Gastrocnemius medialis (tissue), 4 donors: ENCODE results near the gene NUTM2F.

ENCODE experiments used
- CTCF ChIP-seq, 5 experiments: fragments of 450-650 bp in 3 of 5; fragments of 200-600 bp in 2 of 5; sonication (generic) in 2 of 5; IDR thresholded peaks in 4 of 5; conservative IDR thresholded peaks in 1 of 5; 1 replicate in 4 of 5; 2 replicates in 1 of 5; pipeline ENCODE4 v1.5.1; 2016 to 2019; ENCODE audit warnings: antibody characterized with exemption in 5 of 5, mild to moderate bottlenecking in 3 of 5, moderate library complexity in 3 of 5
- POLR2A ChIP-seq, 2 donors: fragments of 450-650 bp; IDR thresholded peaks; one replicate each; pipeline ENCODE4 v1.6.1; 2017; ENCODE audit warnings: antibody characterized with exemption in 2 of 2, mild to moderate bottlenecking in 2 of 2, moderate library complexity in 2 of 2

- TF ChIP-seq CTCF (IDR thresholded peaks at IDR 0.05 in 4 of 5, conservative IDR thresholded peaks at IDR 0.05 in 1 of 5) (no peak), POLR2A (IDR thresholded peaks at IDR 0.05) (no peak)
These were observed 42.3 kb downstream of the NUTM2F start for GRCh38 chr9:94286116-94286515.
